Type B pancreatic cell (in vitro differentiated cells): ENCODE results near the gene GFY. TPM values are rescaled to one million over a fixed set of nuclear protein-coding genes. Genes with fewer than 3 reads are reported as not detected.

ENCODE experiments used
- DNase-seq: peaks from one replicate; pipeline ENCODE4 v3.0.0; 2021; ENCODE audit warnings: mixed read lengths; ENCODE audit not compliant: unreplicated experiment; ENCODE audit errors: extremely low spot score
- H3K27ac Mint-ChIP-seq: 2 replicates; pipeline ENCODE4 v1.8.0; 2021; ENCODE audit warnings: mild to moderate bottlenecking, mixed read lengths
- H3K27me3 Mint-ChIP-seq: 2 replicates; pipeline ENCODE4 v1.8.0; 2021; ENCODE audit warnings: mixed read lengths
- H3K36me3 Mint-ChIP-seq: 2 replicates; pipeline ENCODE4 v1.8.0; 2021; ENCODE audit warnings: mixed read lengths
- H3K4me1 Mint-ChIP-seq: one replicate; pipeline ENCODE4 v1.8.0; 2021; ENCODE audit warnings: mixed read lengths; ENCODE audit not compliant: unreplicated experiment
- H3K4me3 Mint-ChIP-seq: 2 replicates; pipeline ENCODE4 v1.8.0; 2021; ENCODE audit warnings: mild to moderate bottlenecking, mixed read lengths
- H3K9me3 Mint-ChIP-seq: 2 replicates; pipeline ENCODE4 v1.8.0; 2021; ENCODE audit warnings: mixed read lengths
- CTCF ChIP-seq: fragments of 200-600 bp; sonication (generic); conservative IDR thresholded peaks from 2 replicates; pipeline ENCODE4 v1.5.0; 2021; ENCODE audit warnings: antibody characterized with exemption, mild to moderate bottlenecking
- total RNA-seq: library from RNA; stranded (reverse); gene quantifications from 2 replicates; pipeline ENCODE4 v1.2.1, GENCODE V29; 2021; ENCODE audit warnings: low replicate concordance

Gene GFY
- total RNA-seq, 1 donor from 2014 or later, result not detected

- Mint-ChIP-seq H3K4me3 (no peak overlapping the region), H3K9me3 (no peaks in the 10 kb centered on the region), H3K27me3 (peaks cover 10% of the 10 kb centered on the region), H3K4me1 (peaks cover 25% of the 10 kb centered on the region), H3K36me3 (no peaks in the 10 kb centered on the region), H3K27ac (no peak overlapping the region)
- DNase-seq, result no peak
- no peak for TF ChIP-seq CTCF
These were observed 25.2 kb upstream of the GFY start for GRCh38 chr19:49400029-49400428.

- peak overlapping the region; percentile 47 for H3K4me3 Mint-ChIP-seq
- H3K27me3 Mint-ChIP-seq, result peaks cover 6% of the 10 kb centered on the region
- peak overlapping the region; percentile 66 for H3K27ac Mint-ChIP-seq
- DNase-seq, result no peak
- peaks cover 19% of the 10 kb centered on the region for H3K4me1 Mint-ChIP-seq
- no peaks in the 10 kb centered on the region for H3K9me3 Mint-ChIP-seq
- no peaks in the 10 kb centered on the region for H3K36me3 Mint-ChIP-seq
- TF ChIP-seq CTCF, result no peak
These were observed 21.6 kb upstream of the GFY start for GRCh38 chr19:49403404-49404187.

GRCh38 chr19:49407079-49407478 is 18.1 kb upstream of the GFY start:
- no peaks in the 10 kb centered on the region for H3K9me3 Mint-ChIP-seq
- no peak overlapping the region for H3K27ac Mint-ChIP-seq
- H3K36me3 Mint-ChIP-seq, result no peaks in the 10 kb centered on the region
- TF ChIP-seq CTCF, result no peak
- H3K4me1 Mint-ChIP-seq, result peaks cover 23% of the 10 kb centered on the region
- DNase-seq, result no peak
- H3K27me3 Mint-ChIP-seq, result peaks cover 17% of the 10 kb centered on the region
- H3K4me3 Mint-ChIP-seq, result no peak overlapping the region

GRCh38 chr19:49407482-49408015 is 17.6 kb upstream of the GFY start:
- DNase-seq, result no peak
- Mint-ChIP-seq H3K4me1 (peaks cover 28% of the 10 kb centered on the region), H3K4me3 (no peak overlapping the region), H3K9me3 (no peaks in the 10 kb centered on the region), H3K27me3 (peaks cover 21% of the 10 kb centered on the region), H3K27ac (no peak overlapping the region), H3K36me3 (no peaks in the 10 kb centered on the region)
- TF ChIP-seq CTCF, result no peak

- H3K4me1 Mint-ChIP-seq, result peaks cover 31% of the 10 kb centered on the region
- DNase-seq, result no peak
- H3K27ac Mint-ChIP-seq, result no peak overlapping the region
- H3K36me3 Mint-ChIP-seq, result no peaks in the 10 kb centered on the region
- H3K4me3 Mint-ChIP-seq, result no peak overlapping the region
- H3K27me3 Mint-ChIP-seq, result peaks cover 31% of the 10 kb centered on the region
- no peaks in the 10 kb centered on the region for H3K9me3 Mint-ChIP-seq
- no peak for TF ChIP-seq CTCF
These were observed 16.3 kb upstream of the GFY start for GRCh38 chr19:49408816-49409440.
